A673 (cell line): ENCODE results near the gene GLIPR2. TPM values are rescaled to one million over a fixed set of nuclear protein-coding genes. Genes with fewer than 3 reads are reported as not detected.

Source experiments
- BruUV-seq: library from RNA; stranded (reverse); fragments of 400-500 nt; replicated peaks from 2 replicates; lab custom pipeline; 2021; lab: Mats Ljungman, UMichigan
- CTCF ChIA-PET: fragments of 300-600 bp; sonication (Branson Sonifier 250); formaldehyde crosslinking; loops from one replicate; lab custom pipeline; 2022; ENCODE audit warnings: antibody characterized with exemption; lab: Charles Lee
- POLR2A ChIA-PET: fragments of 300-600 bp; sonication (Branson Sonifier 250); formaldehyde crosslinking; loops from one replicate; lab custom pipeline; 2022; ENCODE audit warnings: antibody characterized with exemption; ENCODE audit not compliant: low non-redundant PET; lab: Charles Lee
- DNase-seq: peaks from one replicate; pipeline ENCODE4 v3.0.0-alpha.2; 2015; ENCODE audit warnings: low spot score
- H3K27ac ChIP-seq: fragments of 200-600 bp; sonication (generic); 2 replicates; pipeline ENCODE4 v1.5.1; 2016; ENCODE audit warnings: mixed run types, low read depth, mild to moderate bottlenecking, mixed read lengths, antibody characterized with exemption, low read length; ENCODE audit not compliant: poor library complexity, severe bottlenecking
- H3K27me3 ChIP-seq: fragments of 200-600 bp; sonication (generic); replicated peaks from 2 replicates; pipeline ENCODE4 v1.6.1; 2017; ENCODE audit warnings: mixed run types, low read depth, mild to moderate bottlenecking, mixed read lengths, antibody characterized with exemption, low read length; ENCODE audit not compliant: insufficient read depth, poor library complexity
- H3K36me3 ChIP-seq: fragments of 200-600 bp; sonication (generic); 2 replicates; pipeline ENCODE4 v1.6.1; 2016; ENCODE audit warnings: mixed run types, mild to moderate bottlenecking, mixed read lengths, antibody characterized with exemption, low read length; ENCODE audit not compliant: insufficient read depth, poor library complexity, severe bottlenecking
- H3K4me1 ChIP-seq: fragments of 200-600 bp; sonication (generic); 2 replicates; pipeline ENCODE4 v1.6.1; 2017; ENCODE audit warnings: mixed run types, mild to moderate bottlenecking, mixed read lengths, antibody characterized with exemption, low read length; ENCODE audit not compliant: insufficient read depth, poor library complexity, severe bottlenecking
- H3K4me3 ChIP-seq: fragments of 200-600 bp; sonication (generic); 2 replicates; pipeline ENCODE4 v1.5.1; 2016; ENCODE audit warnings: low read depth, mixed run types, mild to moderate bottlenecking, mixed read lengths, low read length; ENCODE audit not compliant: poor library complexity, severe bottlenecking
- H3K9me3 ChIP-seq: fragments of 200-600 bp; sonication (generic); 2 replicates; pipeline ENCODE4 v1.6.1; 2016; ENCODE audit warnings: mixed run types, low read depth, mild to moderate bottlenecking, mixed read lengths, antibody characterized with exemption, low read length; ENCODE audit not compliant: poor library complexity, severe bottlenecking
- CTCF ChIP-seq: fragments of 300-800, 200-600 bp; sonication (generic); conservative IDR thresholded peaks from 2 replicates; pipeline ENCODE4 v1.5.1; 2017; ENCODE audit warnings: low read depth, mild to moderate bottlenecking, antibody characterized with exemption, low read length, moderate library complexity, mixed read lengths
- EZH2 ChIP-seq: fragments of 200-600 bp; sonication (generic); IDR thresholded peaks from 2 replicates; pipeline ENCODE4 v1.6.1; 2017; ENCODE audit warnings: borderline replicate concordance, low read depth, mild to moderate bottlenecking, mixed read lengths, antibody characterized with exemption, low read length; ENCODE audit not compliant: poor library complexity, severe bottlenecking
- intact Hi-C: fragments of 100-400 bp; cut with micrococcal nuclease; formaldehyde crosslinking; loops from one replicate; pipeline ENCODE4 v1.10.0; 2022; ENCODE audit not compliant: unreplicated experiment
- total RNA-seq: library from RNA; stranded (reverse); gene quantifications from 2 replicates; pipeline ENCODE4 v1.2.3, GENCODE V29; 2021

The GLIPR2 gene
- total RNA-seq, 1 experiment from 2014 or later = 5.0 TPM

GRCh38 chr9:36166168-36166927 lies 29.8 kb downstream of the GLIPR2 start:
- H3K27me3 ChIP-seq = no peaks in the 10 kb centered on the region
- TF ChIP-seq EZH2 (no peak), CTCF (peak; percentile 97)
- intact Hi-C loops = loop anchor here (1.0 to 5.0 kb wide), 3 partner anchors 63 to 214 kb away; no protein-coding TSS in a partner anchor
- H3K4me1 ChIP-seq = peaks cover 6% of the 10 kb centered on the region
- no peaks in the 10 kb centered on the region for H3K36me3 ChIP-seq
- BruUV-seq = no TSS peak
- H3K4me3 ChIP-seq = peak overlapping the region; percentile 49
- no peaks in the 10 kb centered on the region for H3K9me3 ChIP-seq
- CTCF ChIA-PET = interaction anchor here (0.6 to 1.6 kb wide), 7 partner anchors 14 to 162 kb away, joined by 3 to 7 read pairs (median 5); partner anchors contain the start of gene CLTA
- POLR2A ChIA-PET = no interaction called here
- peak; percentile 87 for DNase-seq
- no peak overlapping the region for H3K27ac ChIP-seq

GRCh38 chr9:36169166-36169565 lies 32.6 kb downstream of the GLIPR2 start, which contains the start of gene CCIN:
TSS of gene CCIN (plus strand) at chr9:36169388. CDS start at chr9:36169503, 115 bp downstream.
- intact Hi-C loops = loop anchor here (5.0 kb wide), 2 partner anchors 162 to 217 kb away; no protein-coding TSS in a partner anchor
- DNase-seq = no peak
- no peaks in the 10 kb centered on the region for H3K4me1 ChIP-seq
- H3K4me3 ChIP-seq = no peak within 1 kb of the TSS
- TF ChIP-seq CTCF (no peak), EZH2 (no peak)
- H3K27ac ChIP-seq = no peak within 1 kb of the TSS
- H3K27me3 ChIP-seq = no peaks in the 10 kb centered on the region
- ChIA-PET POLR2A (no interaction called here), CTCF (no interaction called here)
- no peaks in the 10 kb centered on the region for H3K9me3 ChIP-seq
- no peaks in the 10 kb centered on the region for H3K36me3 ChIP-seq
- no TSS peak for BruUV-seq

GRCh38 chr9:36169708-36170107 lies 33.2 kb downstream of the GLIPR2 start:
- H3K27me3 ChIP-seq = no peaks in the 10 kb centered on the region
- no peak overlapping the region for H3K4me3 ChIP-seq
- no peak for DNase-seq
- no peaks in the 10 kb centered on the region for H3K9me3 ChIP-seq
- H3K36me3 ChIP-seq = no peaks in the 10 kb centered on the region
- no peak overlapping the region for H3K27ac ChIP-seq
- ChIA-PET CTCF (no interaction called here), POLR2A (no interaction called here)
- TF ChIP-seq EZH2 (no peak), CTCF (no peak)
- no peaks in the 10 kb centered on the region for H3K4me1 ChIP-seq
- intact Hi-C loops = loop anchor here (5.0 kb wide), 2 partner anchors 162 to 217 kb away; no protein-coding TSS in a partner anchor
- BruUV-seq = no TSS peak
